CD4-positive, alpha-beta T cell (primary cell): ENCODE measurements around the gene CTTNBP2. TPM values are rescaled to one million over a fixed set of nuclear protein-coding genes. Genes with fewer than 3 reads are reported as not detected.

Source experiments
- ATAC-seq: fragments of 200-7000 bp; cut with Tn5 transposase; one replicate; pipeline ENCODE4 v1.10.0; 2022; ENCODE audit warnings: mild to moderate bottlenecking; ENCODE audit not compliant: poor library complexity
- CTCF ChIA-PET: fragments of 350-600 bp; sonication (Branson Sonifier 250); formaldehyde crosslinking; loops from one replicate; lab custom pipeline; 2021; ENCODE audit warnings: antibody characterized with exemption, inconsistent platforms; lab: Charles Lee
- POLR2A ChIA-PET: fragments of 350-600 bp; sonication (Branson Sonifier 250); formaldehyde crosslinking; loops from one replicate; lab custom pipeline; 2021; ENCODE audit warnings: antibody characterized with exemption, inconsistent platforms; lab: Charles Lee
- DNase-seq, 14 experiments: peaks; one replicate each; pipeline ENCODE4 v3.0.0-alpha.2; 2013 to 2020; ENCODE audit warnings: mixed read lengths in 2 of 14
- H3K27ac ChIP-seq, 2 donors: one replicate each; pipeline versions ENCODE4 v1.5.1 to v1.7.0; 2013; ENCODE audit warnings: low read length in 2 of 2, low read depth in 1 of 2, mild to moderate bottlenecking in 1 of 2
- H3K27me3 ChIP-seq, 2 experiments: 1 replicate in 1 of 2; 2 replicates in 1 of 2; pipeline versions ENCODE4 v1.6.1 to v1.7.0; 2013; ENCODE audit warnings: low read length in 2 of 2, control low read depth in 1 of 2, mild to moderate bottlenecking in 1 of 2, moderate library complexity in 1 of 2; ENCODE audit not compliant: insufficient read depth in 2 of 2, control insufficient read depth in 1 of 2
- H3K36me3 ChIP-seq: one replicate; pipeline ENCODE4 v1.6.1; 2013; ENCODE audit warnings: low read length, control low read depth; ENCODE audit not compliant: insufficient read depth
- H3K4me1 ChIP-seq: one replicate; pipeline ENCODE4 v1.6.1; 2013; ENCODE audit warnings: low read length, control low read depth; ENCODE audit not compliant: insufficient read depth
- H3K4me3 ChIP-seq: one replicate; pipeline ENCODE4 v1.5.1; 2013; ENCODE audit warnings: mild to moderate bottlenecking, low read length, moderate library complexity
- H3K9me3 ChIP-seq, 2 experiments: 1 replicate in 1 of 2; 2 replicates in 1 of 2; pipeline versions ENCODE4 v1.6.1 to v1.7.0; 2013; ENCODE audit warnings: low read length in 2 of 2, mild to moderate bottlenecking in 2 of 2, control low read depth in 1 of 2, moderate library complexity in 1 of 2; ENCODE audit not compliant: control insufficient read depth in 1 of 2, insufficient read depth in 1 of 2
- H3K27ac Mint-ChIP-seq: one replicate; pipeline ENCODE4 v1.8.0; 2020; ENCODE audit warnings: mixed read lengths
- H3K27me3 Mint-ChIP-seq: one replicate; pipeline ENCODE4 v1.8.0; 2021; ENCODE audit warnings: mixed read lengths
- H3K36me3 Mint-ChIP-seq: one replicate; pipeline ENCODE4 v1.8.0; 2021; ENCODE audit warnings: low read depth, mixed read lengths
- H3K4me1 Mint-ChIP-seq: one replicate; pipeline ENCODE4 v1.8.0; 2021; ENCODE audit warnings: low read depth, mixed read lengths
- H3K4me3 Mint-ChIP-seq: one replicate; pipeline ENCODE4 v1.8.0; 2020; ENCODE audit warnings: mild to moderate bottlenecking, mixed read lengths
- H3K9me3 Mint-ChIP-seq: one replicate; pipeline ENCODE4 v1.8.0; 2020; ENCODE audit warnings: mixed read lengths
- CTCF ChIP-seq: fragments of 200-600 bp; IDR thresholded peaks from one replicate; pipeline ENCODE4 v1.8.0; 2022; ENCODE audit warnings: antibody characterized with exemption, mild to moderate bottlenecking
- intact Hi-C, 2 experiments: fragments of 100-400 bp; cut with DNase I in 1 of 2; cut with micrococcal nuclease in 1 of 2; formaldehyde crosslinking; loops; one replicate each; pipeline versions ENCODE4 v1.15.1 to v1.9.0; 2023 to 2025; cut with DNase I, micrococcal nuclease
- total RNA-seq, 174 experiments: library from RNA in 2 of 174; stranded (reverse) in 2 of 174; gene quantifications; one replicate each; pipeline ENCODE4 v1.2.3 and lab custom pipeline; 2021 to 2026

CTTNBP2 gene
- total RNA-seq, 2 experiments from 2014 or later = not detected

- Histone ChIP-seq H3K4me3 (no peak overlapping the region), H3K9me3 (no peaks in the 10 kb centered on the region), H3K27me3 (no peaks in the 10 kb centered on the region), H3K4me1 (no peaks in the 10 kb centered on the region), H3K27ac (no peak overlapping the region), H3K36me3 (no peaks in the 10 kb centered on the region)
- Mint-ChIP-seq H3K4me3 (no peak overlapping the region), H3K9me3 (no peaks in the 10 kb centered on the region), H3K4me1 (no peaks in the 10 kb centered on the region), H3K36me3 (no peaks in the 10 kb centered on the region), H3K27ac (no peak overlapping the region), H3K27me3 (no peaks in the 10 kb centered on the region)
- ChIA-PET CTCF (no interaction called here), POLR2A (no interaction called here)
- intact Hi-C loops = no loop called here
- TF ChIP-seq CTCF = no peak
- ATAC-seq = no peak
- DNase-seq = no peak
Measured at GRCh38 chr7:117682681-117683385, 190.4 kb downstream of the CTTNBP2 start.

- H3K4me1 ChIP-seq = no peaks in the 10 kb centered on the region
- ChIA-PET POLR2A (no interaction called here), CTCF (no interaction called here)
- TF ChIP-seq CTCF = no peak
- H3K36me3 Mint-ChIP-seq = no peaks in the 10 kb centered on the region
- no peak for DNase-seq
- no peak overlapping the region for H3K27ac Mint-ChIP-seq
- no peaks in the 10 kb centered on the region for H3K27me3 Mint-ChIP-seq
- no peak for ATAC-seq
- intact Hi-C loops = no loop called here
- no peak overlapping the region for H3K4me3 ChIP-seq
- no peaks in the 10 kb centered on the region for H3K9me3 ChIP-seq
- no peaks in the 10 kb centered on the region for H3K27me3 ChIP-seq
- no peak overlapping the region for H3K4me3 Mint-ChIP-seq
- no peak overlapping the region for H3K27ac ChIP-seq
- H3K9me3 Mint-ChIP-seq = no peaks in the 10 kb centered on the region
- no peaks in the 10 kb centered on the region for H3K36me3 ChIP-seq
- no peaks in the 10 kb centered on the region for H3K4me1 Mint-ChIP-seq
Measured at GRCh38 chr7:117679120-117679519, 194.1 kb downstream of the CTTNBP2 start.

- Mint-ChIP-seq H3K4me3 (no peak overlapping the region), H3K27me3 (no peaks in the 10 kb centered on the region), H3K36me3 (no peaks in the 10 kb centered on the region), H3K27ac (no peak overlapping the region), H3K4me1 (no peaks in the 10 kb centered on the region), H3K9me3 (no peaks in the 10 kb centered on the region)
- CTCF ChIA-PET = no interaction called here
- peaks cover 0 to 4% of the 10 kb centered on the region in 2 experiments for H3K9me3 ChIP-seq
- H3K4me1 ChIP-seq = no peaks in the 10 kb centered on the region
- no peak for DNase-seq
- intact Hi-C loops = no loop called here
- H3K27ac ChIP-seq = no peak overlapping the region
- H3K36me3 ChIP-seq = no peaks in the 10 kb centered on the region
- H3K27me3 ChIP-seq = no peaks in the 10 kb centered on the region
- POLR2A ChIA-PET = no interaction called here
- no peak for ATAC-seq
- no peak overlapping the region for H3K4me3 ChIP-seq
- TF ChIP-seq CTCF = no peak
Measured at GRCh38 chr7:117675497-117676435, 197.5 kb downstream of the CTTNBP2 start.
